ENCODE data around the gene TIGD2. TPM values are rescaled to one million over a fixed set of nuclear protein-coding genes. Genes with fewer than 3 reads are reported as not detected.

TIGD2 gene
- total and polyA plus RNA-seq, 2 of the 13 experiments (the other 11 are each of a cell fraction or from before 2014, with no cell fraction given) = 3.1 to 15.5 TPM

DNA sequence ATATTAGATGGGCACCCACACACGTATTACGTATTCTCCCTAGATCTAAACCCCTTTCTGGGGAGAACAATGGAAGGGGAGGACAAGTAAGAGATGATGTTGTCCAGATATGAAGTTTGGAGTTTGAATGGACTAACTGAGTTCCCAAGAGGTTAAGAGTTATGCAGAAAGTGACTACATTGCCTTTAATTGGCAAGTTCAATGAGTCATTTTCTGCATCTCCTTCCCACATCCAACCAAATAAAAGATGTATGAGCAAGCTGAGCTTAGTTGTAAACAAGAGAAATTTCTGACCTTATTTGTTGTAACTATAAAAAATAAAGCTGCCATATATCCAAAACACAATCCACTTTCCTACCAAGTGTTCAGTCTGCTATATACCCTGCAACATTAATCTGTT, 50.5 kb downstream of the TIGD2 start:
- Histone ChIP-seq H3K36me3 (replicated peaks in 1 of 2; ENCODE audit: control insufficient read depth in 1 of 2, insufficient read depth in 2 of 2, low read length in 2 of 2) (no peaks in the 10 kb centered on the region), H3K4me2 (ENCODE audit: low read depth, low read length) (no peak overlapping the region), H3K79me2 (ENCODE audit: insufficient read depth, low read length) (no peaks in the 10 kb centered on the region), H4K20me1 (ENCODE audit: insufficient read depth, low read length) (no peaks in the 10 kb centered on the region), H3K9me3 (ENCODE audit: low read length) (no peaks in the 10 kb centered on the region), H2AFZ (ENCODE audit: low read length) (no peak overlapping the region), H3K27ac (ENCODE audit: extremely low read length, insufficient read depth, low read length) (no peak overlapping the region), H3K27me3 (ENCODE audit: control insufficient read depth in 1 of 2, insufficient read depth in 2 of 2, low read length in 2 of 2) (no peaks in the 10 kb centered on the region), H3K4me3 (replicated peaks in 1 of 3; ENCODE audit: insufficient read depth in 1 of 3, low read depth in 2 of 3, low read length in 3 of 3) (no peak overlapping the region), H3K9ac (ENCODE audit: insufficient read depth, low read depth, low read length) (no peak overlapping the region), H3K4me1 (ENCODE audit: insufficient read depth, low read length) (no peaks in the 10 kb centered on the region)
- DNase-seq (ENCODE audit: low spot score) = no peak
- POLR2A ChIA-PET = no interaction called here
- ATAC-seq = no peak
- WGBS (ENCODE audit: low lambda C conversion rate) = 4% methylated on average over 2 of the region's 2 CpGs
- CTCF ChIA-PET (ENCODE audit: low intra/inter-chr PET ratio, low total read pairs) = no interaction called here
- intact Hi-C loops (cut with micrococcal nuclease; ENCODE audit: unreplicated experiment) = no loop called here
- no peak for FAIRE-seq
- in situ Hi-C loops (cut with HindIII; ENCODE audit: extremely low pct_ligation_motif_present, low pct_unique_long_range_greater_than_20kb) = no loop called here
- no TSS peak for BruUV-seq (replicated peaks)
- TF ChIP-seq FIP1L1 (IDR thresholded peaks at IDR 0.05; ENCODE audit: borderline replicate concordance, insufficient read depth, low read depth, low read length) = no peak
- no peak for TF ChIP-seq ZNF776 (CRISPR knock-in tag; IDR thresholded peaks at IDR 0.05)
- TF ChIP-seq, protein P1, sequence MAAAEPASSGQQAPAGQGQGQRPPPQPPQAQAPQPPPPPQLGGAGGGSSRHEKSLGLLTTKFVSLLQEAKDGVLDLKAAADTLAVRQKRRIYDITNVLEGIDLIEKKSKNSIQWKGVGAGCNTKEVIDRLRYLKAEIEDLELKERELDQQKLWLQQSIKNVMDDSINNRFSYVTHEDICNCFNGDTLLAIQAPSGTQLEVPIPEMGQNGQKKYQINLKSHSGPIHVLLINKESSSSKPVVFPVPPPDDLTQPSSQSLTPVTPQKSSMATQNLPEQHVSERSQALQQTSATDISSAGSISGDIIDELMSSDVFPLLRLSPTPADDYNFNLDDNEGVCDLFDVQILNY (CRISPR knock-in tag; conservative IDR thresholded peaks at IDR 0.05) = no peak
- no peak for TF ChIP-seq SMC3 (IDR thresholded peaks at IDR 0.05; ENCODE audit: low read length)
- TF ChIP-seq ZNF326 (CRISPR knock-in tag; IDR thresholded peaks at IDR 0.05; ENCODE audit: borderline replicate concordance) = no peak
- TF ChIP-seq ZNF335 (CRISPR knock-in tag; IDR thresholded peaks at IDR 0.05) = no peak

DNA sequence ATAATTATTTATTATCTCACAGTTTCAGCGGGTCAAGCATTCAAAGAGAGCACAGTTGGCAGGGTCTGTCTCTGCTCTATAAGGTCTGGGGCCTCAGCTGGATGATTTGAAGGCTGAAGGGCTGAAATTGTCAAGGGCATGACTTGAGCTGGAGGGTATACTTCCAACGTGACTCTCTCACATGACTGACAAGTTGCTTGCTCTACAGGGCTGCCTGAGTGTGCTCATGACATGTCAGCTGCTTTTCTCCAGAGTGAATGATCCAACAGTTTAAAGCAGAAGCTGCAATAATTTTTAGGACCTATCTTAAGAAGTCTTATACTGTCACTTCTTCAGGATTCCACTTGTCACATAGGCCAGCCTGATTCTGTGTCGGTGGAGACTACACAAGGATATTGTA, 51.2 kb downstream of the TIGD2 start:
- Histone ChIP-seq H3K4me1 (ENCODE audit: insufficient read depth, low read length) (no peaks in the 10 kb centered on the region), H3K9me3 (ENCODE audit: low read length) (no peaks in the 10 kb centered on the region), H3K36me3 (replicated peaks in 1 of 2; ENCODE audit: control insufficient read depth in 1 of 2, insufficient read depth in 2 of 2, low read length in 2 of 2) (no peaks in the 10 kb centered on the region), H3K9ac (ENCODE audit: insufficient read depth, low read depth, low read length) (no peak overlapping the region), H3K27me3 (ENCODE audit: control insufficient read depth in 1 of 2, insufficient read depth in 2 of 2, low read length in 2 of 2) (no peaks in the 10 kb centered on the region), H3K27ac (ENCODE audit: extremely low read length, insufficient read depth, low read length) (no peak overlapping the region), H3K79me2 (ENCODE audit: insufficient read depth, low read length) (no peaks in the 10 kb centered on the region), H2AFZ (ENCODE audit: low read length) (no peak overlapping the region), H3K4me2 (ENCODE audit: low read depth, low read length) (no peak overlapping the region), H3K4me3 (replicated peaks in 1 of 3; ENCODE audit: insufficient read depth in 1 of 3, low read depth in 2 of 3, low read length in 3 of 3) (no peak overlapping the region), H4K20me1 (ENCODE audit: insufficient read depth, low read length) (no peaks in the 10 kb centered on the region)
- ATAC-seq (no peak), DNase-seq (ENCODE audit: low spot score) (no peak), FAIRE-seq (no peak)
- CTCF ChIA-PET (ENCODE audit: low intra/inter-chr PET ratio, low total read pairs) = no interaction called here
- in situ Hi-C loops (cut with HindIII; ENCODE audit: extremely low pct_ligation_motif_present, low pct_unique_long_range_greater_than_20kb) = no loop called here
- BruUV-seq (replicated peaks) = no TSS peak
- POLR2A ChIA-PET = no interaction called here
- TF ChIP-seq, protein P2, sequence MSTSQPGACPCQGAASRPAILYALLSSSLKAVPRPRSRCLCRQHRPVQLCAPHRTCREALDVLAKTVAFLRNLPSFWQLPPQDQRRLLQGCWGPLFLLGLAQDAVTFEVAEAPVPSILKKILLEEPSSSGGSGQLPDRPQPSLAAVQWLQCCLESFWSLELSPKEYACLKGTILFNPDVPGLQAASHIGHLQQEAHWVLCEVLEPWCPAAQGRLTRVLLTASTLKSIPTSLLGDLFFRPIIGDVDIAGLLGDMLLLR (CRISPR knock-in tag; IDR thresholded peaks at IDR 0.05) = no peak
- no peak for TF ChIP-seq ATAD3A (CRISPR knock-in tag; IDR thresholded peaks at IDR 0.05)
- intact Hi-C loops (cut with micrococcal nuclease; ENCODE audit: unreplicated experiment) = no loop called here
- 17% methylated on average over 3 of the region's 3 CpGs for WGBS (ENCODE audit: low lambda C conversion rate)

Measured in HepG2 (cell line).